NCI-H2081 (cell line): ENCODE data around the gene GLT6D1.
A peak's percentile ranks its signal among the peaks of the same experiment; 100 is the strongest.

ENCODE experiments used
- DNase-seq, 2 experiments: peaks; one replicate each; lab custom pipeline; 2025; lab: John Stamatoyannopoulos, UW

Gene GLT6D1

GRCh38 chr9:135608294-135608998 is 30.9 kb downstream of the GLT6D1 start:
- no peak for DNase-seq

GRCh38 chr9:135607401-135608293 is 31.7 kb downstream of the GLT6D1 start:
- DNase-seq: no peak

- DNase-seq: no peak
These were observed 32.5 kb downstream of the GLT6D1 start for GRCh38 chr9:135606885-135607259.

- DNase-seq: no peak
These were observed 34.0 kb downstream of the GLT6D1 start for GRCh38 chr9:135605238-135605781.

GRCh38 chr9:135604437-135605237 is 34.7 kb downstream of the GLT6D1 start:
- DNase-seq: no peak

- peak in 1 of 2 experiments; percentile 23 for DNase-seq
These were observed 36.4 kb downstream of the GLT6D1 start for GRCh38 chr9:135602789-135603481.

- no peak for DNase-seq
These were observed 37.4 kb downstream of the GLT6D1 start for GRCh38 chr9:135601988-135602387.

GRCh38 chr9:135600296-135600817 is 39.0 kb downstream of the GLT6D1 start:
- no peak for DNase-seq

- DNase-seq: no peak
These were observed 43.1 kb downstream of the GLT6D1 start for GRCh38 chr9:135596211-135596610.

GRCh38 chr9:135592625-135593024 is 46.7 kb downstream of the GLT6D1 start:
- no peak for DNase-seq

GRCh38 chr9:135592331-135592590 is 47.1 kb downstream of the GLT6D1 start:
- DNase-seq: no peak

GRCh38 chr9:135591506-135592330 is 47.6 kb downstream of the GLT6D1 start:
- no peak for DNase-seq

- no peak for DNase-seq
These were observed 48.8 kb downstream of the GLT6D1 start for GRCh38 chr9:135590486-135591079.

GRCh38 chr9:135589596-135590485 is 49.5 kb downstream of the GLT6D1 start:
- no peak for DNase-seq

- DNase-seq: no peak
These were observed 50.3 kb downstream of the GLT6D1 start for GRCh38 chr9:135588886-135589595.

GRCh38 chr9:135588371-135588770 is 51.0 kb downstream of the GLT6D1 start:
- no peak for DNase-seq

- no peak for DNase-seq
These were observed 51.7 kb downstream of the GLT6D1 start for GRCh38 chr9:135587658-135588057.

GRCh38 chr9:135586601-135587109 is 52.7 kb downstream of the GLT6D1 start:
- DNase-seq: no peak
